NAMALWA (cell line): ENCODE measurements around the gene OIP5.

ENCODE experiments used
- DNase-seq: peaks from one replicate; pipeline ENCODE4 v3.0.0-alpha.2; 2015; ENCODE audit warnings: low spot score

The OIP5 gene

GRCh38 chr15:41259546-41260189, 72.7 kb downstream of the OIP5 start:
- DNase-seq: no peak
